Mucosa of gallbladder (tissue), 1 donor: ENCODE measurements around the gene SLC25A26. TPM values are rescaled to one million over a fixed set of nuclear protein-coding genes. Genes with fewer than 3 reads are reported as not detected.
A peak's percentile ranks its signal among the peaks of the same experiment; 100 is the strongest.
"Not testable (repeated sequence)": the region's sequence is repeated elsewhere in the genome, so short reads cannot be mapped to it uniquely, and the experiment has no call there.

ENCODE experiments used
- DNase-seq: peaks from one replicate; pipeline ENCODE4 v3.0.0-alpha.2; 2020; ENCODE audit warnings: low spot score
- total RNA-seq: library from RNA; stranded (reverse); gene quantifications from one replicate; pipeline ENCODE4 v1.2.1, GENCODE V29; 2021
- donor health status: DM: no; HTN: no; CAD: no.

The SLC25A26 gene
- total RNA-seq, 1 donor from 2014 or later, result 17.1 TPM

- DNase-seq, result no peak
These were observed 190.7 kb downstream of the SLC25A26 start for GRCh38 chr3:66411474-66411873.

DNA sequence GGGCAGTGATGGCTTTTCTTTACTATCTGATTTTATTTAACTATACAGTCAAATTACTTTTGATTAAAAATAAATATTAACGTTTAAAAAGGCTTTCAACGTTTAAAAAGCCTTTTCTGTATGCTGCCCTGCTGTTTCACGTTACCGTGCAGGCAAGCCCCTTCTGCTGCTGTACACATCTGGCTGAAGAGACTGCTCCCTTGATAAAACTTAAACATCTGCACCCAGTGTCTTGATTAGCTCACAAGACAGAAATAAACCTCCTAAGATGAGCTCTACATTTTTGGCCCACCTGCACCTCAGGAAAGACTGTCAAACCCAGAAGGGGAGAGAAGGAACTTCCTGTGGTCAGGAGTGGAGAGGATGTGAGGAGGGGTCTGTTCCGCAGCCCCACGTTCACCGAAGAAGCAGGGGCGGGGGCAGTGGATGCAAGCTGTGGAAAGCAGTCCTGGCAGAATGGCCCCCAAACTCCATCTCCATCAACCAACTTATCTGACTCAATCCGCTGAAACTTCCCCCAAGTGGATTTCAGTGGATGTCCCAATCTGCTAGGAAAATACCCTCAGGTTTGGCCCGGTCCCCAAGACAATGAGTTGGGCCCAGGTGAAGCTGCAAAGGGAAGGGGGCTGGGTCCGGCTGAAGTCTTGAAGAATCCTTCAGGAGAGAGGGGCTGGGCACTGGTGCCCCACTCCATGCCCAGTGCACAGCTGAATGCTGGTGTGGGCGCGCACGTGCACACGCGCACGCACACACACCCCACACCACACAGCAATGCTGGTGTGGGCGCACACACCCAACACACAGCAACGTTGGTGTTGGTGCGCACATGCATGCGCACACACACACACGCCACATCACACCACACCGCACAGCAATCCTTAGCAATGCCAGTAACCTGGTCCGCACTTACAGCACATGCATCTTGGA, 191.4 kb downstream of the SLC25A26 start:
- no peak for DNase-seq

DNA sequence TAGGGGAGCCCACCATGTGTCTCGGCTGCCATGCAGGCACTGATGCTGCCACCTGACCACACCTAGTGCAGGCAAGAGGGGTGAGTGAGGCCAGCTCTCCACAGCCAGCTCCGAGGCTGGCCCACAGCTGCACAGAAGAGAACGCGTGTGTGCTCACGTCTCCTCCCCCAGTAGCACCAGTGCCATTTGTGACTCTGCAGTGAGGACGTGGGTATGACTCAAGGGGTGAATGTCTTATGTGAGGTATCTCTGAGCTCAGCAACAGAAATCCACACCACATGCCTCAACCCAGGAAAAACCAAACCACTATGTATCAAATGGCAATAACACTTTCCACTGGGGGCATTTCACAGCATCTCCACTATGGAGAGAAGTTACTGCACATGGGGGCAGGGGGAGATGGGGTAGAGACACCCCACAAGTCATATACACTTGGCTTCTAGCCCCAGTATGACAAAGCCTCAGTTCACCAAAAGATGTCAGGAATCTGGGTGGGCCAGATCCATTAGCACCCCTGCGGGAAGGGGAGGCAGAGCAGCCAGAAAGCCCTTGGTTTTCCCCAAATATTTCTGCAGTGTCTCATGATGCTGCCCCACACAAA, 192.4 kb downstream of the SLC25A26 start:
- DNase-seq, result no peak

- no peak for DNase-seq
These were observed 194.0 kb downstream of the SLC25A26 start for GRCh38 chr3:66414846-66415245.

DNA sequence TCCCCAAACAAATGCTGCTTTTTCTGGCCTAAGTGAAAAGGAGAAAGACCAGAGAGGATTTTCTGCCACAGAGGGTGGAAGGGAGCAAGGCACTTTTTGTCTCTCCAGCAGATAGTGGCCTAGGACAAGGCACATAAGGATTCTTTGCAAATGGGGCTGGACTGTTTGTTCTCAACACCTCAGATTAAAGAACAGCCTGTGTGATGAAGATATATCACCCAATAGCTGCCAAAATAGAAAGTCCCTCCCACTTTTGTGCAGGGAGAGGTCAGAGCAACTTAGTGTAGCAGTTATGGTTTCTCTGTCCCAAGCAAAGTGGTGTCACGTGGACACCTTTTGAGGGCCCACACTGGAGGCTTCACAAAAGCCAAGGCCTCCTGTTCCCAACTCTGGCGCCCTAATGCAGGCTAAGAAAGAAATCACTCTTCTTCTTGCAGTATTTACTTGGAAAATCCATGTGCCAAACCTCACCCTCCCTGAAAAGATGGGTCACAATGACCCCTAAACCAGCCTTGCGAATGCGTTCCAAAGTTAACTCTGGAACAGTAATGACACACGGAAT, 195.1 kb downstream of the SLC25A26 start:
- DNase-seq, result no peak

DNA sequence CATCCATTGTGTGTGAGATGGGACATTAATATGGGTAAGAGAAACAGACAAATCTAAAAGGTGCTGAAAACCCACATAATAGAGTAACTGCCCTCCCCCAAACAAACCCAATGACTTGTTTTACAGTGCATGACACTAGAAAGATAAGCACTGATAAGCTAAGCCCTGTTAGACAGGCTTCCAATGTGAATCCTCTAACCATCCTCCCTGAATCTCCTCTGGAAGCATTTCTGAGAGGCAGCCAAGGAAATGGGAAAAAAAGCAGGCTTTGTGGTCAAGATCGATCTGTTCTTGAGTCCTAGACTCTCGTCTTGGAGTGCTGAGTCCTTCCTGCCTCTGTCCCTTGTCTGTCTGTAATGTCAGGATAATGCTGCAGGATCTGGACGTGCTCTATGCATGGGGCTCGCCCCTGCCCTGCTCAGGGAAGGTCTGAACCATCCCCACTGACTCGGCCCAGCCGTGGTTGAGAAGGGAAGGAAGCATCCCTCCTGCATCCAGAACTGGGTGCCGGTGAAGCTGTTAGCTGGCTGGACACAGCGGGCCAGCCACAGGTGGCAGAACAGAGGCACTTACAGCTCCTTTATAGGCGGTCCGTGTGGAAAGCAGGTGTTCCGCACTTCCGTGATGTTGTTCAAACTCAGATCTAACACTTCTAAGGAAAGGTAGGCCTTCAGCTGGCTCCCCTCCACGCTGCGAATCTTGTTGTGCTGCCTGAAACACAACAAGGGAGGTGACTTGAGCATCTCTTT, 195.9 kb downstream of the SLC25A26 start:
- no peak for DNase-seq

GRCh38 chr3:66418475-66418931, 197.7 kb downstream of the SLC25A26 start:
- DNase-seq, result peak; percentile 25

- no peak for DNase-seq
These were observed 198.2 kb downstream of the SLC25A26 start for GRCh38 chr3:66419036-66419435.

DNA sequence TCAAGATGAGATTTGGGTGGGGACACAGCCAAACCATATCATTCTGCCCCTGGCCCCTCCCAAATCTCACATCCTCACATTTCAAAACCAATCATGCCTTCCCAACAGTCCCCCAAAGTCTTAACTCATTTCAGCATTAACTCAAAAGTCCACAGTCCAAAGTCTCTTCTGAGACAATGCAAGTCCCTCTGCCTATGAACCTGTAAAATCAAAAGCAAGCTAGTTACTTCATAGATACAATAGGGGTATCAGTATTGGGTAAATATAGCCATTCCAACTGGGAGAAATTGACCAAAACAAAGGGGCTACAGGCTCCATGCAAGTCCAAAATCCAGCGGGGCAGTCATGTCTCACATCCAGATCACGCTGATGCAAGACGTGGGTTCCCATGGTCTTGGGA, 200.3 kb downstream of the SLC25A26 start:
- not testable (repeated sequence) for DNase-seq

DNA sequence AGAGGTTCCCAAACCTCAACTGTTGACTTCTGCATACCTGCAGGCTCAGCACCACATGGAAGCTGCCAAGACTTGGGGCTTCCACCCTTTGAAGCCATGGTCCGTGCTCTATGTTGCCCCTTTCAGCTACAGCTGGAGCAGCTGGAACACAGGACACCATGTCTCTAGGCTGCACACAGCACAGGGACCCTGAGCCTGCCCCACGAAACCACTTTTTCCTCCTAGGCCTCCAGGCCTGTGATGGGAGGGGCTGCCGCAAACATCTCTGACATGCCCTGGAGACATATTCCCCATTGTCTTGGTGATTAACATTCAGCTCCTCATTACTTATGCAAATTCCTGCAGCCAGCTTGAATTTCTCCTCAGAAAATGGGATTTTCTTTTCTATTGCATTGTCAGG, 201.1 kb downstream of the SLC25A26 start:
- not testable (repeated sequence) for DNase-seq

DNA sequence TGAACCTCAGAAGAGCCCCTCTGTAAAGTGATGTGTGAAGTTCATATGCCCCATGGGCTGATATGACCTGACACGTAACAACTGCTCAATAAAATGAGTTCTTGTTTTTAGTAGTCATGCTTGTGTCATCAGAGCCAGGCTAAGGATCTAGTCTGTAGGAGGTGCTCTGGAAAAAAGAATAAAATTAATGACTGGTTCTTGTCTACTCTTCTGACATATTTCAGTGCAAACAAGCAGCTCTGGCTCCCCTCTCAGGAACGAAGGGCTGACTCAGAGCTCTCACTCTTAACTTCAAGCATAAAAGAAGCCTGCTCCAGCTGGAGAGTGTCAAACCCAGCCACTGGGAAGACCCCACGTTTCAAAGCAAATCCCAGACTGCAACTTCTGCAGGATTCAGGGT, 203.0 kb downstream of the SLC25A26 start:
- DNase-seq, result no peak

- DNase-seq, result no peak
These were observed 204.2 kb downstream of the SLC25A26 start for GRCh38 chr3:66425032-66425431.

DNA sequence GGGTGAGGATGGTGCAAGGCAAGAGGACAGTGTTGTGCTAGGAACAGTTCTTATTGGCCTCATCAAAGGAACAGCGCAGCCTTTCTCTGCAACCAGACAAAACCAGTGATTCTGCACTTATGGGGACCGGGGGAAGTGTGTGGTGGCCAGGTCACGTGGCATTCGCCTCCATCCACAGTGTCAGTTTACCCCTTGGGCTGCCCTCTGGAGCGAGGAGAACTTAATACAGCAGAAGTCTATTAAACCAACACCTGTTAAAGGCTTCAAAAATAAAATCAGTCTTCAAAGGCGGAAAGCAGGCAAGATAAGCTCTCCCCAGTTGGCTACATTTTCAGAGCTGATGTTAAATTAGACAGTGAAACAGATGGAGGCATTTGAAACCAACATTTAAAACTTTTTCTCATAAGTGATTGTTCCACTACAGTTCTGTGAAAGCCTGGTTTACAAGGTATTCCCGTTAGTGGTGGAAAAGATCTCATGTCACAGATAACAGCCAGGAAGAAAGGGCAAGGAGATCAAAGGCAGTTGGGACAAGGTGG, 204.8 kb downstream of the SLC25A26 start:
- no peak for DNase-seq

DNA sequence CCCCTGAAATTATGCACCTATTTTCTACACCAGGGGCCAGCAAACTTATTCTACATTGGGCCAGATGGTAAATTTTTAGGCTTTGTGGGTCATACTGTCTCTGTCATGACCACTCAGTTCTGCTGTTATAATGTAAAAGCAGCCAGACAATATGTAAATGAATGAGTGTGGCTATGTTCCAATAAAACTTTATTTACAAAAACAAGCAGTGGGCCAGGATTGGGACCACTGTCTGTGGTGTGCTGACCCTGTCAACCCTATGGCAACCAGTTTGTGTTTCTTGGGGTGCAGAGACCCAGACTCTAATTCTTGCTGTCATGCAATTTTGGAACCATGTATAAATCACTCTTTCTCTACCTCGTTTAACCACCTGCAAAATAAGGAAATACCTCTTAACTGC, 205.3 kb downstream of the SLC25A26 start:
- no peak for DNase-seq

GRCh38 chr3:66427352-66427751, 206.6 kb downstream of the SLC25A26 start:
- DNase-seq, result no peak

DNA sequence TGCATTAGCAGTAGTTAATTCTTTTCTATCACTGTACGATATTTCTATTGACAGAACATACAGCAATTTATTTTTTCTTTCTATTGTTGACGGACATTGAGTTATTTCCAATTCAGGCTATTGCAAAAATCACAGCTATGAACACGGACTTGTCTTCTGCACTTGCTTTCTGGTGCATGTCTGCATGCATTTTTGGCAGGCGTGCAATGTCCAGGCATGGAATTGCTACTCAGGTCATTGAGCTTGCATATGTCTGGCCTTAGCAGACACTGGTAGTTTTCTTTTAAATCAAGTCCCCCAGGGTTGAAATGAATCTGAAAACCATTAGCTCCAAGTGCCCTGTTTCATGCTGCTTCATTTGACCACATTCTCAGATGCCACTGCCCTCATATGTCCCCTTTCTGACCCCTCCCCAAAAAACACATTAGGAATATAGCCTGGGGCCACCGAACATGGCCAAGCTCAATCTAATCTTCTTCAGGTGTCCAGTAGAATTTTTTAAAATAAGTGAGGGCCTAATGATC, 207.2 kb downstream of the SLC25A26 start:
- no peak for DNase-seq

Other genes starting within 250 kb of the SLC25A26 start
- 87.4 TPM for gene MAGI1, start 182.1 kb upstream of the SLC25A26 start, total RNA-seq